Inferior parietal cortex (tissue), 1 donor: ENCODE results near the gene ABLIM3.

Experiments
- DNase-seq: peaks from one replicate; pipeline ENCODE4 v3.0.0-alpha.2; 2016; ENCODE audit errors: extremely low spot score

ABLIM3 gene

DNA sequence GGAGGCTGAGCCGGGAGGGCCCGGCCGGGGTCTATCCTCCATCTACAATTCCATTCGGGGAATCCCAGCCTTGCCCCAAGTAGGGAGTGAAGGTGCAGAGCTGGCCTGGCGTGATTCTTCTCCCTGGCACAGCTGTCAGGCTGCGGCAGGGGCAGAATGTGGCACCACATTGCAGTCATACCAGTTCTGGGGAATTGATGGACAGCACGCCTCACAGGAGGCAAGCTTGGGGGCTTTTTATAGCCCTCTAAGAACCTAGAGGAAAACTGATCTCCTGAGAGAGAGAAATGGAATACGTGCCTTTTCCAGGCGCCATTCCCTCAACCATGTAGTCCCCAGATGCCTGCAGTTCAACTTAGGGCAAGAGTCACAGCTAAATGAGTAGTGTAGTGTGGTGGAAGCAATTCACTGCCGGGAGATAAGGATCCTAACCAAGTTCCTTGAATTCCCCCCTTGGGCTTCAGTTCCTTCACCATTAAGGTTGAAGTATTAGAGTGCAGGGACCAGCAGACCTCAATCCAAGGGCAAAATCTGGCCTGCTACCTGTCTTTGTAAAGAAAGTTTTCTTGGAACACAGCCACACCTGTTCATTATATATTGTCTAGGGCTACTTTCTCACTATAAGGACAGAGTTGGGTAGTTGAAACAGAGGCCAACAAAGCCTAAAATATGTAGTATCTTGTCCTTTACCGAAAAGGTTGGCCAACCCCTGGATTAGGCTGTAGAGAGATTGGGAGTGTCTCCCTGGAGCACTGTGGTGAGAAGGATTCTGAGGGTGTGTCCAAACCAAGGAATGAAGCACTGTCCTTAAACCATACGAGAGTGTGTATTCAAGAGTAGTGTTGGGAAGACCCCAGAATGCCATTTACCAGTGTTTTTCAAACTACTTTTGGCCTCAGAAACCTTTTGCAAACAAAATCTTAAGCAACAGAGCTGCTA is 141.0 kb downstream of the ABLIM3 start:
- DNase-seq = no peak

DNA sequence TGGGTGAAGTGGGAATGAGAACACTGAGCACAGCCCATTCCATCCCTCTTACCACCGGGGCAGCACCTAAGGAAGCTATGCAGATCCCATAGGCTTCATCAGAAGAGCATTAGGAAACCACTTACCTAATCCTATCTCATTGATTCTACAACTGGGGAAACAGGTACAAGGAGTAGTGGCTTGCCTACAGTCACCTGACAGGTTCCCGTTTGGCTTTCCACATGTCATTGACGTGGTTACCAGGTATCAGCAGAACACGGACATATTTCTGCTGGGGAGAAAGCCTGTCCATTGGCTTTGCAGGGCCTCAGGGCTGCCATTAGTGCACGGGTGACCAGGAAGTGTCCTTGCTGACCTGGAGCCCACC is 141.7 kb downstream of the ABLIM3 start:
- DNase-seq = no peak

DNA sequence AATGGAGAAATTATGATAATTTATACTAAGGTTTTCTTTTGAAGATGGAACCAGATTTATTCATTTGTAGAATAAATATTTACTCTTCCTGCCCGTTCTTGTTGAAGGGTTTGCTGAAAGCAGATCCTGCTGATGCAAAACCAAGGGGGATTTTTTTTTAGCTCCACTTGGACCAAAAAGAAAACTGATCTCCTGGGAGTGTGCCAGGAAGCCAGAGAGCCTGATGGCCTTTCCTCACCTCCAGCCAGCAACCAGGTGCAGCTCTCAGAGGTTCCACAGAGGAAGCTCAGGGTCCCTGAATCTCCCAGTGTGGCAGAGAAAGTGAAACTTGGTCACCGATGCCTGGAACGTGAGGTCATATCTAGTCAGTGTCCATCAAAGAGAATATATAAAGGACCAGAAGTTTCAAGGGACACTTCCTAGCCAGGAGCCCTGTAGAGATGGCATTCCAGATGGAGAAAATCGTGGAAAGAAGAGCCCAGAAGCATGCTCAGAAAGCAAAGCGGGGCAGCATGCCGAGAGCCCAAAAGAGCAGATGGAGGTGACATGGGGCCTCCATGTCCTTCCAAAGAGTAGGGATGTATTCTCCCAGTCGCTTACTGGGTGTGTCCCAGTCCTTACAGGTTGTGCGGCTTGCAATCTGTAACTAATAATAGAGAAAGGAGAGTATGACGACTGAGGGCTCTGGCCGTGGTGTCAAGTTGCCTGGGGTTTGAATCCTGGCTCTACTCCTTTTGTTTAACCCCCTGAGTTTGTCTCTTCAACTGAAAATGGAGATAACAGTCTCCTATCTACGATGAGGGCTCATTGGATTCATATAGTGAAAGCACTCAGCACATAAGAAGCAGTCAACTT is 142.6 kb downstream of the ABLIM3 start:
- no peak for DNase-seq

DNA sequence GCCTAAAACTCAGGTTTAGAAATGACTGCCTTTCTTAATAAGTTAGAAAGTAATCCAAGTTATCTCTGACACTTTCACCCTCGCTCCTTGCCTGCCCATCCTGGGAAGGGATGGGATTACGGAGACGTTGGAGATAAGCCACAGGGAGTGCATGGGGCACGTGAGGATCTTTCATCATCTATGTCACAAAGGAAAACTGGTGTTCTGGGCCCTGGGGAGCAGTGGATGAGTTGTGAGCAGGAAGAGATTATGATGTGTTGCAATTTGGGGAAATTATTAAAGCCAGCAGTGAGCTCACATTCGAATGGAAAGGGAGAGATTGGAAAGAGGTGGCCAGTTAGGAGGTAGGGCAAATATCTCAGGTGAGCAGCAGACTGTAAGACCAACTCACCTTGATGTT is 143.2 kb downstream of the ABLIM3 start:
- DNase-seq = no peak

DNA sequence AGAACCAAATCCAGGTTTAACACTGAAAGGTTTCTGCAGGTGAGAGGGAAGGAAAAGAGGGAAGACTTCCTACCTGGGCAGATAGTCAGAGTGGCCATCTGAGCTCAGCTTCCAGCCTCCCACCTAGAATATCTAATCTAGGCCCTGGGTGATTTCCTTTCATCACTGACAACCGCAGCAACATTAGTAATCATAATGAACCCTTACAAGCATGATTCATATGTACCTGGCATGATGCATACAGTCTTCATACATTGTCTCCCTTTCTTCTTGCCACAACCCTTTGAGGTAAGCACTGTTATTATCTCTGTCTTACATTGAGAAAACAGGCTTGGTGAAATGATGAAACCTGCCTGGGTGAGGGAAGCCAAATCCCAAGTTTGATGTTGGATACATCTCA is 143.9 kb downstream of the ABLIM3 start:
- DNase-seq = no peak

DNA sequence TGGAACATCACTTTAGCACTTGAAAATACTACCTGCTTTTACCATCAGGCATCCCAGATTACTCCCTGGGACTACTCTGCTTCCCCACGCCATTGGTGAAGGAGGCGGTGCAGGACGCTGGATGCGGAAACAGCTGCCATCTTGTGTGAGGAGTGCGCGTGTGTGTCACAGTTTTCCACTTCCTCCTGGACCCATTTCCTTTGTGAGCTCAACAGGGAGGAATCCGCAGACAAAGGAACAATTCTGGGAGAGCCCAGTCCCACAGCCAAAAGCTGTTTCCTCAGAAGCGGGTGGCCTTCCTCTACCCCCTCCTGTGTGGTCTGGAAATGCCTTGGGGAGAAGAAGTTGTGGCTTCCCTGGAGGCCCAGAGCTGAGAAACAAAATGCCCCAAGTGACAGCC is 147.1 kb downstream of the ABLIM3 start:
- no peak for DNase-seq

DNA sequence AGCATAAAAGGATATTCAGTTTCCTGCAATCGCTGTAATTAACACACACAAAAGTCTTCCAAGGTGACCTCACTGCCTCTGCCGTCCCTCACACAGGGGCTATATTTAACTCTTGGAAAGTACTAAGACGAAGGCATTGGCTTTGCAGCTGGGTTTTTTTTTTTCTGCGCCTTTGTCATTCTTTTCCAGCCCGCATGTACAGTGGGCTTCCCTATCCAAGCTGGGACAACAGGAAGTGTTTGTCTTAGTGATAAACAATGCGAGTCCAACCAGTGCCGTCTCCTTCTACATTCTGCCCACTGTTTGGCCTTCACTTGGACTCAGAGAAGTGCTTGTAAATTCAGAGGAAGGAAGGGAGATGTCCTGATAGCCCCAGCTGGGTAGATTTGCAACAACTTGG is 148.0 kb downstream of the ABLIM3 start:
- no peak for DNase-seq

DNA sequence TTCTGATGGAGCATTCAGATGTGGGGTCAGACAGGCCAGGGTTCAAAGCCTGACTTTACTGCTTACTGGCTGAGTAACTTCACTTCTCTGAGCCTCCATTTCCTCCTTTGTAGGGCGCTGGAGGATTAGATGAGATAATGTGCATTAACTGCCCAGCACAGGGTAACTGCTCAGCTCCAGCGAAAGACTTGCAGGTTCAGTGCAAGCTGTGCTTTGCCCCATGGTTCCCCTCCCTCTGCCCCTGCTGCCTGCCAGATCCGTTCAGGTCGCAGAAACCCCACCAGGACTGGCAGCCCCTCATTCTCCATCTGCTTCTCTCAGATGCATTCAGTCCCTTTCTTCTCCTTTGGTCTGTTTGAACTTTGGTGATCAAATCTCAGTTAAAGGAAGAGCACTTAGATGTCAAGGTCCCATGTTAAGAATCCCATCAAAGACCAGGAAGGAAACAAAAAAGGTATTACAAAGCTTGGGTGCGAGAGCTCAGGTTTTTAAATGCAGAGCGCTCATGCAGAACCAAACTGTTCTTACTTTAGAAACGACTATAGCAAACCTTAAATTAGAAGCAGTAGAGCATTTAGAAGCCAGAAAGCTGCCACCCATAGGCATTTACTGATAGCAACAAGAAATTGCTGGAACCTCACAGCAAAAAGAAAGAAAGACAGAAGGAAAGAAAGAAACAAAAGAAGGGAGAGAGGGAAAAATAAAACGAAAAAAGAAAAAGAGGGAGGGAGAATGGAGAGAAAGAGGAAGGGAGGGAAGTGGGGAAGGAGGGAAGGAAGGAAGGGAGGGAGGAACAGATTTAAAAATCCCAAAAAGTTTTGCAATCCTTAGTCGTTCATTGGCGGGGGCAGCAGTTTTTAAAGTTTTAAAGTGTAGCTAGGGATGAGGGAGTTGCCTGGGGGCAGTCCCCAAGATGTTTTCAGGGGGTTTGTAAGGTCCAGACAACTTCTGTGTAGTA is 153.9 kb downstream of the ABLIM3 start:
- no peak for DNase-seq

DNA sequence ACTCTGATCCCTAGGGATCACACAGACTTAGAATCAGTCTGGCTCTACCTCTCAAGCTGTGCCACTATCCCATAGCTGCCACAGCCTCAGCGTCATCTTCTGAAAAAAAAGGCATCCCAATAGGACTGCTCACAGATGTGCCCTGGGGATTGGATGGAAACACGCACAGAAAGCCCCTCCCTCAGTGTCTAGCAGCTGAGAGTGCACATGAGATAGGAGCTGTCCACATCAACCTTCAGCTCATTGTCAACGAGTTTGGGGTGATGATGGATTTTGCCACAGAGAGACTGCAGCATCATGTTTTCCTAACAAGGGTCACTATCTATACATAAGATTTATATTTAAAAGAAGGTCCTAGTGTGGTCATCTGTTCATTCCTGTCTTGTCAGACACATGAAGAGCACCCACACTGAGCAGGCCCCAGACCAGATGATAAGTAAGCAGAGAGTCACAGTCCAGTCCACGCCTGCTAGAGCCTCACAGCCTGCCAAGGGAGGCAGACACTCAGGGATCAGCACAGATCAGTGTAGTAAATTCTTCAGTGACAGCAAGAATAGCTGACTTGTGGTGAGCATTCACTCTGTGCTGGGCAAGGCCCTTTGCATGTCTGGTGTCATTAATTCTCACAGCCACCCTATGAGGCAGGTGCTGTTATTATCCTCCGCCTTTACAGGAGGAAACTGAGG is 156.2 kb downstream of the ABLIM3 start:
- DNase-seq = no peak

DNA sequence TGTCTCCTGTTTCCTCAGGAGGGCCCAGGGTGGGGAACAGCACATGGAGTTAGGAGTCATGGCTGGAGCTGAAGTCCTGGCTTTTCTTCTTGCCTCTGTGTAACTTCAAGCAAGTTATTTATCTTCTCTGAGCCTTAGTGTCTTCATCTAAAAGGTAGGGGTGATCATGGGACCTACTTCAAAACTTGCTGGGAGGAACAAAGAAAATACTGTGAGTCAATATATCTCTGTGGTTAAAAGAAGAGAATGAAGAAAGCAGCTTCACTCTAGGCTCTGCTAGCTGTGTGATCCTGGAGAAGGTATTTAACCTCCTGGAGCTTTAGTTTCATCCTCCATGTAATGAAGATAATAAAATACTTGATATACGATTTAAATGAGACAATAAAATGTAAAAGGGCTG is 156.9 kb downstream of the ABLIM3 start:
- DNase-seq = no peak

DNA sequence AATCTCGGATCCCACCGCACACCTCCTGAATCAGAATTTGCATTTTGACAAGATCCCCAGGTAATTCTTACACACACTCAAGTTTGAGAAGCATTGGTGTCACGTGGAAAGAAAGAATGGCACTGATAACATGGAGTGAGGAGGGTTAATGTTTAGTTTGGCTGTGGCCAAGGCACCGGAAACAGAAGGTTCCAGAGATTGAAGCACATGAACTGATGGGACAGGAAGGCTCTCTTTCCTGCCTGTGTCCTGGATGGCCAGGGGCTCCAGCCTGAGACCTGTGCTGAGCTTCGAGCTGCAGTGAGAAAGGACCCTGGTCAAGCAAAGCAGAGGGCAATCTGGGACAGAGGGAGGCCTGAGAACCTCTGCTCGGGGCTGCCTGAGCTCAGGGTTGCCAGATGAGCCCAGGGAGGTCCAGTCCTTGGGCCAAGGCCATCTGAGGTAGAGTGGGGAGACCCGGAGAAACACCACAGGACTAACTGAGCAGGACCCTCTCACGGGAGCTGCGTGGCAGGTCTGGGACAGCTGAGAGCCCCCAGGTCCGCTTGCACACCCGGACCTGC is 157.6 kb downstream of the ABLIM3 start:
- no peak for DNase-seq

DNA sequence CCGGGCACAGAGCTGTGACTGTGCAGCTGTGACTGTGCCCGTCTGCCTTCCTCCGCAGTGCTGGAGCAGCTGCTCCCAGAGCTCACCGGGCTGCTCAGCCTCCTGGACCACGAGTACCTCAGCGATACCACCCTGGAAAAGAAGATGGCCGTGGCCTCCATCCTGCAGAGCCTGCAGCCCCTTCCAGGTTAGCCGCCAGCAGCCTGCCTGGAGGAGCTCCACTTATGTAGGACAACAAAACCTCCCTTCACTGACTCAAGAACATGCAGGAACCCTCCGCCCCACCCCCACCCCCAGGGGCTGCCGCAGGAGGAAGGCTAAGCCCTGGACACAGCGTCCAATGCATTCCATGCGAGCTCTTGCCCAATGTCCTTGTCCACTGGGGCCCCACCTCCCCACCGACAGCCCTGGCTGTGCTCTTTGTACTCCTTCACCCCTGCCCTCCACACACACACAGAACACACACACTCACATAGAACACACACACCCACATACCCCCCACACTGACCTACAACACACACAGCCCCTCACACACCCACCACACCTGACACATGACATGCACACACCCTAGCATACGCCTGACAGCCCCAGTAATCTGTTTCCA is 158.3 kb downstream of the ABLIM3 start:
- no peak for DNase-seq

DNA sequence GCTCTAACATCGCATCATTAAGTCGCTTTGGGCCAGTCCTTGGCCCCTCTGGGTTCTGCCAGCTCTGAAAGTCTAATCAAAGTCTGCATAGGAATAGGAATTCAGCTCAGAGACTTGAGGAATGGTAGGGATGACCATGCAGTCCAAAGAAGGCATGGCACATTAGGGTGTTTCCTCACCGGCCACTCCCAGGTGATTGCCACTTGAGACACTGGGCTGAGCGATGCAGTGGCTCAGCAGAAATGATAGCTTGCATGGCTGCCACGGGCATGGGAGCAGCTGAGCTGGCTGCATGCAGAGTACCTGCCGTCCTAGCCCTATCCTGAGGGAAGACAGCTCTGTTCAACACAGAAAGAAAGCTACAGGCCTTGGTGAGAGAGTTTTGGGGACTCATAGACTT is 159.1 kb downstream of the ABLIM3 start:
- DNase-seq = no peak

DNA sequence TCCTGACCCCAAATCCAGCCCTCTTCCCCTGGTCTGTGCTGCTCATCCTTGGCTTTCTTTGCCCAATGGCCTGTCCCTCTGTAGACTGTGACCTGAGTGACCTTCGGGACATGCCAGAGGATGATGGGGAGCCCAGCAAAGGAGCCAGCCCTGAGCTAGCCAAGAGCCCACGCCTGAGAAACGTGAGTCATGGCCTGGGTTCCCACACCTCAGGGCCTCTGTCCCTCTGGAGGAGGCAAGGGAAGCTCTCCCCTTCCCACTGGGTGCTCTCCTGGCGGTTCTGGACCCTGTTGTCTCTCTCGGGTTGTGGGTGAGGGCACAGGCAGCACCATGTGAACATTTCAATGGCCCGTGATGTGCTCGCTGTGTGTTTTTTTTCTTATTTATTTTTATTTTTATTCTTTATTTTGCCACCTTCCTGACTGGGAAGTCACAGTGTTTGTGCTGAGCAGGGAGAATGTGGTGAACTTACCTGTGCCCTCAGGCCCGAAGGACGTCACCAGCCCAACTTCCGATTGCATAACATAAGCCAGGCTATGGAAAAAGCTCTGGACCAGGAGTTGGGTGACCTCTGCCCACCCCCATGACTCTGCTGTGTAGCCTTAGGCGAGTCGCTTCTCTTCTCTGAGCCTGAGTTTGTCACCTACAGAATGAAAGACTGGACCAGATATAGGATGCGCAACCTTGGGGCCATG is 159.9 kb downstream of the ABLIM3 start:
- no peak for DNase-seq

DNA sequence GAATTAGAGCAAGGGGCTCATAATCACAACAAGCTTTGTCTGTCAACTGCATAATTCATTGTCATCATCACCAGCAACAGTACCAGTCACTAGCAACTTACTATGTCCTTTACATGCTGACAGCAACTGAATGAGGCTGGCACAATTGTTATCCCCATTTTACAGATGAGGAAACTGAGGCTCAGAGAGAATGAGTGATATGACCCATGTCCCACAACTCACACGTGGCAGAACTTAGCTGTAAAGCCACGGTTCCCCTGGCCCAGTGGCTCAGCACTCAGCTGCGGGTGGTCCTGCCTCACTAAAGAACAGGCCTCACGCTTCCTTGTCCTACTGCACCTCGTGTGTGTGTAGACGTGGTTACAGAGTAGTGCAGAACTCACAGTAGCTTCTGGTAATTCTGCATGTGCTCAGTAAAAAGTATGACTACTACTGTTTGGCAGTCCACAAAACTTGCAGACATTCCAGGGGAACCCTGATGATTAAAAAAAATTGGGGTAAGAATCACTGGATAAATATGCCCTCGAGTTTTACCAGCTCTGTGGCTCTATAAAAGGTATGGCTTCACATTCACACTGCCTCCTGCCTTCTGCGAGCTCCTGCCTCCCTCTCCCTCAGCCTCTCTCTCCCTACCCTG is 160.6 kb downstream of the ABLIM3 start:
- no peak for DNase-seq

DNA sequence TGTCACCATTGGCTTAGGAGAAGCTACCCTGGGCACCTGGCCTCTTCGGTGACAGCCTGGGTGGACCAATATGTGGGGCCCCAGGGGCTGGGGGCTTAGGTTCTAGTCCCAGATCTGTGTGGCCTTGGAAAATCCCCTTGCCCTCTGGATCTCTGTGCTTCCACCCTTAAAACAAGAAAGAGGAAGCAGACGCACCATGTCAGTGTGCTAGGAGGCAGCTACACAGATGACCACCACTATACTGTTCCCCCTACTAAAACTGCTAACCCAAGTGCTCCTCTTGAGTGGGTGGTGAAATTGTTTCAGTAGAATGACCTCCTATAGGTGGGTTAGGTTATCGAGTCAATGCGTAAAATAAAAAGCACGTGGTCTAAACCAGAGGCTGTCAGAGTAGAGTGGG is 161.3 kb downstream of the ABLIM3 start:
- DNase-seq = no peak

DNA sequence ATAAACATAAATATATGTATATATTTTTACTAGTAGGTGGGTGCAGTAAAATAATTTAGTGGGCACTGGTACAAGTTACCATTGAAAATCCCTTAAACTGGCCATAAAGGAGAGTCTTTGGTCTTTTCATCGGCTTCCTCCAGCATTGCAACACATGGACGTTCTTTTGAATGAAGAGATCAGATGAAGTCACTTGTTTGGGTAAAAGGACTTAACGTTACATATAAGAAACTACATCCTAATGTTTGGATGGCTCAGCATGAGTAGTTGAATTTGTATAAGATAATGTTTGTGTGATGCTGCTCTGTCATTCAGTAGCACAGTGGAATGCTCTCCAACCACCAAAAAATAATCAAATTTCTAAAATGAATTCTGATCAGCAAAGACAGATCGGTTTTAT is 161.9 kb downstream of the ABLIM3 start:
- no peak for DNase-seq

DNA sequence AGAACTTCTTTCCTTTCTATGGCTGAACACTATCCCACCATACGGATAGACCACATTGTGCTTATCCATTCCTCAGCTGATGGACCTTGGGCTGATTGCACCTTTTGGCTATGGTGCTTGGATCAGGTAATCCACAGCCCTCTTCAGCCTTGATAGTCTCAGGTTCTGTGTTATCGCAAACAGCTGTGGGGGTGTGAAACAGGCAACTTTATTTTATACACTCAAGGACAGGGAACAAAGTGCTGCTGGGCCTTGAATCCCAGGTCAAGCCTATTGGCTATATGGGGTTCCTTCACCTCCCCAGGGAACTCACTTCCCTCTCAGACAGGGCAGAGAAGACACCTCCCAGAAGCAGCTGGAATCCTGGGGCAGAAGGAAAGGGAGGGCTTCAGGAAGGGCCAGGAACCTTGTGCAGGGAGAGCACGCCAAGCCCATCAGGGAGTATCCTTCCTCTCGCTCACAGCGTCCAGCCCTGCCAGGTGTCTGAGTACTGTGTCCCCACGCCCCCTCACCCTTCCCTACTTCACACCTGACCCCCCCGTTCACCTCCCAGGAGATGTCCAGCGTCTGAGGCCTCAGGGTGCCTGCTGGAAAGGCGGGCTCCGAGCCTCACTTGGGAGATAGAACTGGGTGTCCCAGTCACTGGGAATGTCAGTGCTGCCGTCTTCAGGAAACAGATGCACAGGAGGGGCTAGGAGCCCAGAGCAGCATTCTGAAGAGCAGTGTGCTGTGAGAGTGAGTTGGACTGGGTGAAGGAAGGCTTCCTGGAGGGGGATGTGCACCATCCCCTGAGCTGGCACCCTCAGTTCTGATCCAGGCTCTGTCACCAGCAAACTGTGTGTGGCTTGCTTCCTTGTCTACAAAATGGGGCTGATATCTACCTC is 163.1 kb downstream of the ABLIM3 start:
- no peak for DNase-seq
